ENCODE measurements around the gene SPATA31E1. TPM values are rescaled to one million over a fixed set of nuclear protein-coding genes. Genes with fewer than 3 reads are reported as not detected.

Gene SPATA31E1
- total and polyA plus RNA-seq, 10 of the 15 experiments (the other 5 are each of a cell fraction or from before 2014, with no cell fraction given) = not detected

DNA sequence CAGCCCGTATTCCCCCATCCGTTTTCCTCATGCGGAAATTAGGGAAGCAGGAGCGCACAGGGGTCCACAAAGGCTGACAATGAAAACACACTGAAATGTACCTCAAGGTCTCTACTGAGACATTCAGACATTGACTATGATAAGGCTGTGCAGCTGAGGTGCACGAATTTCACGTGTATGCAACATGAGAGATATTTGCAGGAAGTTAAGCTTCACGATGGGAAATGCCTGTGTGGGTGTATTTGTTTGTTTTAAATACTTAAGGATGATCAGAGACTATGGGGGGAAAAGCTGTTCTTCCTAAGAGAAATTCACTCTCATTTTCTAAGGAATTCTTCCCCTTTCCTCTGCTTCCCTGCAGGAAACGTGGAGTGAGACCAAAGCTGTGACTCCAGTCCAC lies 2.6 kb upstream of the SPATA31E1 start:
- H2AFZ ChIP-seq (ENCODE audit: control insufficient read depth, low read depth, low read length) = no peak overlapping the region
- 22% methylated on average over 8 of the region's 8 CpGs for WGBS (ENCODE audit: insufficient coverage, insufficient replicate concordance, low lambda C conversion rate, missing lambda C conversion rate)
- CTCF ChIA-PET = no interaction called here
- RAD21 ChIA-PET (ENCODE audit: unreplicated experiment) = no interaction called here
- intact Hi-C loops (cut with micrococcal nuclease; ENCODE audit: unreplicated experiment) = no loop called here
- FAIRE-seq (no peak), ATAC-seq (no peak), DNase-seq (ENCODE audit: low read depth, low spot score) (no peak)
- no peaks in the 10 kb centered on the region for H3K4me1 ChIP-seq (ENCODE audit: control insufficient read depth, insufficient read depth, low read length)
- no peak overlapping the region for H3K27ac ChIP-seq (ENCODE audit: control insufficient read depth, insufficient read depth)
- no peaks in the 10 kb centered on the region for H3K27me3 ChIP-seq (replicated peaks in 1 of 2; ENCODE audit: control insufficient read depth in 2 of 2, insufficient read depth in 2 of 2, low read length in 1 of 2)
- POLR2A ChIA-PET = no interaction called here
- no peaks in the 10 kb centered on the region for H4K20me1 ChIP-seq (ENCODE audit: control insufficient read depth, insufficient read depth)
- no peak overlapping the region for H3K4me2 ChIP-seq (ENCODE audit: control insufficient read depth, insufficient read depth)
- no peak overlapping the region for H3K9ac ChIP-seq (ENCODE audit: control insufficient read depth, insufficient read depth, low read length)
- H3K79me2 ChIP-seq (ENCODE audit: control insufficient read depth, insufficient read depth, low read length) = no peaks in the 10 kb centered on the region
- no TSS peak for BruUV-seq (replicated peaks)
- H3K36me3 ChIP-seq (ENCODE audit: control insufficient read depth in 2 of 2, insufficient read depth in 2 of 2, low read length in 1 of 2) = no peaks in the 10 kb centered on the region
- H3K4me3 ChIP-seq = no peak overlapping the region
- SMC1A ChIA-PET (ENCODE audit: uncharacterized antibody, unreplicated experiment) = no interaction called here
- TF ChIP-seq RCOR1 (conservative IDR thresholded peaks at IDR 0.05; ENCODE audit: low read depth, low read length) = no peak
- no peak for TF ChIP-seq GATAD2B (conservative IDR thresholded peaks at IDR 0.05; ENCODE audit: low read depth)
- no peak for TF ChIP-seq ZSCAN29 (IDR thresholded peaks at IDR 0.05)
- TF ChIP-seq NBN (IDR thresholded peaks at IDR 0.05) = no peak
- TF ChIP-seq BRCA1 (IDR thresholded peaks at IDR 0.05; ENCODE audit: low read depth, low read length) = no peak
- no peak for TF ChIP-seq SPI1 (IDR thresholded peaks at IDR 0.05; ENCODE audit: borderline replicate concordance, insufficient read depth, low read depth, low read length)
- no peak for TF ChIP-seq NFYA (IDR thresholded peaks at IDR 0.05; ENCODE audit: borderline replicate concordance, low read depth, low read length)
- TF ChIP-seq CBX3 (IDR thresholded peaks at IDR 0.05; ENCODE audit: borderline replicate concordance, low read depth) = no peak
- TF ChIP-seq HDAC2 (IDR thresholded peaks at IDR 0.05) = no peak
- TF ChIP-seq NRF1 (conservative IDR thresholded peaks at IDR 0.05; ENCODE audit: low read depth, low read length) = no peak
- no peak for TF ChIP-seq ASH2L (IDR thresholded peaks at IDR 0.05; ENCODE audit: borderline replicate concordance, low read depth)
- no peak for TF ChIP-seq MYB (IDR thresholded peaks at IDR 0.05; ENCODE audit: borderline replicate concordance, low read depth, low read length)
- TF ChIP-seq BCL11A (IDR thresholded peaks at IDR 0.05; ENCODE audit: low read depth, low read length) = no peak
- TF ChIP-seq, protein P1, sequence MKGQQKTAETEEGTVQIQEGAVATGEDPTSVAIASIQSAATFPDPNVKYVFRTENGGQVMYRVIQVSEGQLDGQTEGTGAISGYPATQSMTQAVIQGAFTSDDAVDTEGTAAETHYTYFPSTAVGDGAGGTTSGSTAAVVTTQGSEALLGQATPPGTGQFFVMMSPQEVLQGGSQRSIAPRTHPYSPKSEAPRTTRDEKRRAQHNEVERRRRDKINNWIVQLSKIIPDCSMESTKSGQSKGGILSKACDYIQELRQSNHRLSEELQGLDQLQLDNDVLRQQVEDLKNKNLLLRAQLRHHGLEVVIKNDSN (IDR thresholded peaks at IDR 0.05; ENCODE audit: borderline replicate concordance, extremely low read length, insufficient read depth, low read depth, low read length) = no peak
- TF ChIP-seq STAT1 (conservative IDR thresholded peaks at IDR 0.05) = no peak
- no peak for TF ChIP-seq ATF7 (IDR thresholded peaks at IDR 0.05; ENCODE audit: low read depth)
- TF ChIP-seq CHD2 (IDR thresholded peaks at IDR 0.05; ENCODE audit: borderline replicate concordance, low read depth, low read length) = no peak
- TF ChIP-seq SMARCA5 (IDR thresholded peaks at IDR 0.05) = no peak
- TF ChIP-seq POU2F2 (IDR thresholded peaks at IDR 0.05; ENCODE audit: borderline replicate concordance, low read depth, low read length) = no peak
- H3K9me3 ChIP-seq (replicated peaks; ENCODE audit: control insufficient read depth, insufficient read depth, low read length) = no peaks in the 10 kb centered on the region
- in situ Hi-C loops (cut with MboI) = no loop called here

Data from GM12878 (cell line).